Neutrophil (primary cell): ENCODE measurements around the gene PTGFRN.

Experiments used
- H3K27ac ChIP-seq: fragments of 200-600 bp; sonication (generic); 2 replicates; pipeline ENCODE4 v1.5.1; 2016; ENCODE audit warnings: mild to moderate bottlenecking, moderate library complexity
- H3K27me3 ChIP-seq: fragments of 200-600 bp; sonication (generic); 2 replicates; pipeline ENCODE4 v1.6.0; 2016; ENCODE audit warnings: mild to moderate bottlenecking
- H3K36me3 ChIP-seq: fragments of 200-600 bp; sonication (generic); 2 replicates; pipeline ENCODE4 v1.5.1; 2017
- H3K4me1 ChIP-seq, 2 experiments: fragments of 200-600 bp in 1 of 2; sonication (generic) in 1 of 2; 1 replicate in 1 of 2; 2 replicates in 1 of 2; pipeline versions ENCODE4 v1.5.1 to v1.6.1; 2013 to 2016; ENCODE audit warnings: low read depth in 1 of 2, low read length in 1 of 2, mild to moderate bottlenecking in 1 of 2, moderate library complexity in 1 of 2; ENCODE audit not compliant: control insufficient read depth in 1 of 2, insufficient read depth in 1 of 2
- H3K4me3 ChIP-seq, 2 experiments: fragments of 200-600 bp in 1 of 2; sonication (generic) in 1 of 2; 1 replicate in 1 of 2; 2 replicates in 1 of 2; pipeline ENCODE4 v1.5.1; 2013 to 2016; ENCODE audit warnings: low read depth in 1 of 2, low read length in 1 of 2, mild to moderate bottlenecking in 1 of 2, moderate library complexity in 1 of 2
- H3K9me3 ChIP-seq: fragments of 200-600 bp; sonication (generic); 2 replicates; pipeline ENCODE4 v1.5.1; 2016
- TF ChIP-seq, protein P1 (sequence below): fragments of 200-600 bp; sonication (generic); IDR thresholded peaks from 2 replicates; pipeline ENCODE4 v1.5.1; 2016; ENCODE audit warnings: antibody characterized with exemption

PTGFRN gene

DNA sequence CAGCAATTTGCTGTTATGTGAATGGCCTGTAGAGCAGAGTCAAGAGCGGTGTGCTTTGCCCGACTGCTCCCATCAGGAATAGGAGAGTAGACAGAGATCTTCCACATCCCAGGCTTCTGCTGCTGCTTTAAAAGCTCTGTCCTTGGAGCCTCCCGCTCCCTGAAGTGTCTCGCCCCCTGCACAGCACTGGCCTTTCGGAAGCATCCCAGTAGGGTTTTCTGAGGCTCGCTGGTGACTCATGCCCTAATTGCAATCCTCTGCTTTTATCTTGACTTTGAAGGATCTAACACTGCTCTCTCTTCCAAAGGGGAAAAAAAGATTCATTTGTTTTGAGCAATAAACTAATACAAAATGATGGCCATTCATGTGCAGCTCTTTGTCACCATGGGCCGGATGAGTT is 78.5 kb downstream of the PTGFRN start:
- Histone ChIP-seq H3K9me3 (no peaks in the 10 kb centered on the region), H3K27ac (no peak overlapping the region), H3K4me3 (no peak overlapping the region), H3K36me3 (no peaks in the 10 kb centered on the region), H3K4me1 (peaks cover 23 to 30% of the 10 kb centered on the region in 2 experiments), H3K27me3 (peaks cover 21% of the 10 kb centered on the region)
- TF ChIP-seq, protein P1, sequence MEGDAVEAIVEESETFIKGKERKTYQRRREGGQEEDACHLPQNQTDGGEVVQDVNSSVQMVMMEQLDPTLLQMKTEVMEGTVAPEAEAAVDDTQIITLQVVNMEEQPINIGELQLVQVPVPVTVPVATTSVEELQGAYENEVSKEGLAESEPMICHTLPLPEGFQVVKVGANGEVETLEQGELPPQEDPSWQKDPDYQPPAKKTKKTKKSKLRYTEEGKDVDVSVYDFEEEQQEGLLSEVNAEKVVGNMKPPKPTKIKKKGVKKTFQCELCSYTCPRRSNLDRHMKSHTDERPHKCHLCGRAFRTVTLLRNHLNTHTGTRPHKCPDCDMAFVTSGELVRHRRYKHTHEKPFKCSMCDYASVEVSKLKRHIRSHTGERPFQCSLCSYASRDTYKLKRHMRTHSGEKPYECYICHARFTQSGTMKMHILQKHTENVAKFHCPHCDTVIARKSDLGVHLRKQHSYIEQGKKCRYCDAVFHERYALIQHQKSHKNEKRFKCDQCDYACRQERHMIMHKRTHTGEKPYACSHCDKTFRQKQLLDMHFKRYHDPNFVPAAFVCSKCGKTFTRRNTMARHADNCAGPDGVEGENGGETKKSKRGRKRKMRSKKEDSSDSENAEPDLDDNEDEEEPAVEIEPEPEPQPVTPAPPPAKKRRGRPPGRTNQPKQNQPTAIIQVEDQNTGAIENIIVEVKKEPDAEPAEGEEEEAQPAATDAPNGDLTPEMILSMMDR = no peak

DNA sequence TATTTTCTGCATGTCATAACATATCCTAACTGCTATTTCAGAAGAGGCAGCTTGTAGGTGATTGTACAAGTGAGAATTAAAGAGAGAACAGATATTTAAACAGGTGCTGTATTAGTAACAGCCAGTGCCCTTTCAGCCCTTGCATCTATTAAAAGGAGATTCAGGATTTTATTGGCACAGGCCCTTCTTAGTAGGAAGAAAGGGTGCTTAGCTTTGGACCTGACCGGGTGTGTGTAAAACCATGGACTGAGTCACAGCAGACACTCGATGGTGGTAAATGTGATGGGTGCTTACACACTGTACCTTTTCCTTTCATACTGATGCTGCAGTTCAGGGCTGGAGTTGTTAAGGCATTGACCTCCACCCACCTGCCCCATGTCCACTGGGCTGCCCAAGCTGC is 79.2 kb downstream of the PTGFRN start:
- TF ChIP-seq, protein P1 = no peak
- no peaks in the 10 kb centered on the region for H3K36me3 ChIP-seq
- H3K27ac ChIP-seq = no peak overlapping the region
- peaks cover 21% of the 10 kb centered on the region for H3K27me3 ChIP-seq
- no peaks in the 10 kb centered on the region for H3K9me3 ChIP-seq
- peaks cover 30 to 37% of the 10 kb centered on the region in 2 experiments for H3K4me1 ChIP-seq
- no peak overlapping the region for H3K4me3 ChIP-seq

DNA sequence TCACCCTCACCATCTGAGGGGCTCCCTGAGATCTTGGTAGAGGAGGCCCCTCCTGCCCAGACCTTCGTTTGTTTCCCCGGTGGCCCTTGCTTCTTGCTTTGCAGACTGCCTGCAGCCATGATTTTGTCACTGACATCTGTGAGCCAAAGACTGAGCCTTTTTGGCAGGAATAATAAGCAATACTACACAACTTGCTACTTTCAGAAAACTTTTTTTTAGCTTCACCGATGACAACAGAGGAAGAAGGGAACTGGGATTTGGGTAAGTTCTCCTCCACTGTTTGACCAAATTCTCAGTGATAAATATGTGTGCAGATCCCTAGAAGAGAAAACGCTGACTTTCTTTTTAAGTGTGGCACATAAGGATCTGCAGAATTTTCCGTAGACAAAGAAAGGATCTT is 80.1 kb downstream of the PTGFRN start:
- no peaks in the 10 kb centered on the region for H3K9me3 ChIP-seq
- TF ChIP-seq, protein P1 = no peak
- no peak overlapping the region for H3K27ac ChIP-seq
- H3K4me1 ChIP-seq = peaks cover 39 to 46% of the 10 kb centered on the region in 2 experiments
- peaks cover 21% of the 10 kb centered on the region for H3K27me3 ChIP-seq
- H3K4me3 ChIP-seq = no peak overlapping the region
- no peaks in the 10 kb centered on the region for H3K36me3 ChIP-seq

DNA sequence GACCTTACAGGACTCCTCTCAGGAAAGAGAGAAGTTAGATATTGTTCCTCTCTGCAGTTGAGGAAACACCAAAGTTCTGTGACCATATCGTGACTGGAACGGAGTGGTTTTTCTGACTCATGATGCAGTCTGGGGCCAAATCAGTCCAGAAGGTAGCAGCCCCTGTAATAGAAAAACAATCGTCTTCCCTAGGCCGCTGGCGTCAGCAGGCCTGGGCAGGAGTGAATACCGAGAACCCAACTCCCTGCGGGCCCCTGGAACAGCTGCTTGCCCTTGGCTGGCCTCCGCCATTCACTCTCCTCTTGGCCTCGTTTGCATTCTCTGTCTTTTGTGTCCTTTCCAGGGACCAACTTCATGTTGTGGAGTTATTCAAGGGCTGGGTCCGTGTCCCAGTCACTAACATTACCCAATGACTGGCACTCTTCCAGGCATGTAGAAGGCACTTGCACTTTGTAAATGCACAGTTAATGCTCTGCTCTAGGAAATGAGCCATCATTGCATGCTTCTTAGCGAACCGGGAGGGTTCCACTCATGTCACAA is 81.0 kb downstream of the PTGFRN start:
- Histone ChIP-seq H3K27me3 (peaks cover 18% of the 10 kb centered on the region), H3K4me3 (no peak overlapping the region), H3K27ac (no peak overlapping the region), H3K36me3 (no peaks in the 10 kb centered on the region), H3K9me3 (no peaks in the 10 kb centered on the region), H3K4me1 (peaks cover 44 to 52% of the 10 kb centered on the region in 2 experiments)
- TF ChIP-seq, protein P1 = no peak

DNA sequence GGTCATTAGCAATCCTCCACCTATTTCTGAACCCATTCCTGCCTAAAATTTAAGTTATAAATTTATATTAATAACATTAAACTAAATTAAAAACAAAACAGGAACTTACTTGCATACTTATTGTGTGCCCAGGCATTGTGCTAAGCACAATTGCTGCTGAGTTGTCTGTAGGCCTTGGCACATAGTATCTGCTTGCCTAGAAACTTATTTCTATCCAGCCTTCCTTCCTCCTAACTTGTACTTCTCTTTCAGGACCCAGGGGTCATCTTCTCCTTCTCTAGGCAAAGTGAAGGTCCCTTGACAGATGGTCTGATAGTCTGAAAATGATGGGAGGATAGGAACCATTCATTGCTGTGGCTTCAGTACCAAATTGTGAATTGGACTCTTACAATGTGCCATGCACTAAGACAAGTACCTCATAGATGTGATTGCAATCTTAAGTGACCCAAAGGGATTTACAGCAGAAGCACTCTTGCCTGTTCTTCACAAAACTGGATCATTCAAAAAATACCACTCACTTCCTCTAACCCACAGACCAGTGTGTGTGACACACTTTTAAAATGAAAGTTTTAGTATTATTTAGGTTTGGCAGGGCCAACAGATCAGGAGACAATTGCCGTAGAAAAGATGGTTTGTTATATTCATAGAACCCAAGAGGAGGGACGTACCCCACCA is 81.6 kb downstream of the PTGFRN start:
- TF ChIP-seq, protein P1 = no peak
- Histone ChIP-seq H3K36me3 (no peaks in the 10 kb centered on the region), H3K9me3 (no peaks in the 10 kb centered on the region), H3K4me3 (no peak overlapping the region), H3K4me1 (peaks cover 50 to 58% of the 10 kb centered on the region in 2 experiments), H3K27ac (no peak overlapping the region), H3K27me3 (peaks cover 12% of the 10 kb centered on the region)
